ENCODE data around the gene RPL39.

DNA sequence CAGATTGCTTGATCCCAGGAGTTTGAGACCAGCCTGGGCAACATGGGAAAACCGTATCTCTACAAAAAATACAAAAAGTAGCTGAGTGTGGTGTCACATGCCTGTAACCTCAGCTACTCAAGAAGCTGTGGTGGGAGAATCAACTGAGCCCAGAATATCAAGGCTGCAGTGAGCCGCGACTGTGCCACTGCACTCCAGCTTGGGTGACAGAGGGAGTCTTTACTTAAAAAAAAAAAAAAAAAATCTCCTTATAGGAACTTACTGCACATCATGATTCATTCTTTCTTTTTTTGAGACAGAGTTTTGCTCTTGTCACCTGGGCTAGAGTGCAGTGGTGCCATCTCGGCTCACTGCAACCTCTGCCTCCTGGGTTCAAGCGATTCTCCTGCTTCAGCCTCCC, 37.0 kb upstream of the RPL39 start:
- TF ChIP-seq, protein P1, sequence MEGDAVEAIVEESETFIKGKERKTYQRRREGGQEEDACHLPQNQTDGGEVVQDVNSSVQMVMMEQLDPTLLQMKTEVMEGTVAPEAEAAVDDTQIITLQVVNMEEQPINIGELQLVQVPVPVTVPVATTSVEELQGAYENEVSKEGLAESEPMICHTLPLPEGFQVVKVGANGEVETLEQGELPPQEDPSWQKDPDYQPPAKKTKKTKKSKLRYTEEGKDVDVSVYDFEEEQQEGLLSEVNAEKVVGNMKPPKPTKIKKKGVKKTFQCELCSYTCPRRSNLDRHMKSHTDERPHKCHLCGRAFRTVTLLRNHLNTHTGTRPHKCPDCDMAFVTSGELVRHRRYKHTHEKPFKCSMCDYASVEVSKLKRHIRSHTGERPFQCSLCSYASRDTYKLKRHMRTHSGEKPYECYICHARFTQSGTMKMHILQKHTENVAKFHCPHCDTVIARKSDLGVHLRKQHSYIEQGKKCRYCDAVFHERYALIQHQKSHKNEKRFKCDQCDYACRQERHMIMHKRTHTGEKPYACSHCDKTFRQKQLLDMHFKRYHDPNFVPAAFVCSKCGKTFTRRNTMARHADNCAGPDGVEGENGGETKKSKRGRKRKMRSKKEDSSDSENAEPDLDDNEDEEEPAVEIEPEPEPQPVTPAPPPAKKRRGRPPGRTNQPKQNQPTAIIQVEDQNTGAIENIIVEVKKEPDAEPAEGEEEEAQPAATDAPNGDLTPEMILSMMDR (IDR thresholded peaks at IDR 0.05; ENCODE audit: insufficient read depth, low read length): no peak
- TF ChIP-seq, protein P2, sequence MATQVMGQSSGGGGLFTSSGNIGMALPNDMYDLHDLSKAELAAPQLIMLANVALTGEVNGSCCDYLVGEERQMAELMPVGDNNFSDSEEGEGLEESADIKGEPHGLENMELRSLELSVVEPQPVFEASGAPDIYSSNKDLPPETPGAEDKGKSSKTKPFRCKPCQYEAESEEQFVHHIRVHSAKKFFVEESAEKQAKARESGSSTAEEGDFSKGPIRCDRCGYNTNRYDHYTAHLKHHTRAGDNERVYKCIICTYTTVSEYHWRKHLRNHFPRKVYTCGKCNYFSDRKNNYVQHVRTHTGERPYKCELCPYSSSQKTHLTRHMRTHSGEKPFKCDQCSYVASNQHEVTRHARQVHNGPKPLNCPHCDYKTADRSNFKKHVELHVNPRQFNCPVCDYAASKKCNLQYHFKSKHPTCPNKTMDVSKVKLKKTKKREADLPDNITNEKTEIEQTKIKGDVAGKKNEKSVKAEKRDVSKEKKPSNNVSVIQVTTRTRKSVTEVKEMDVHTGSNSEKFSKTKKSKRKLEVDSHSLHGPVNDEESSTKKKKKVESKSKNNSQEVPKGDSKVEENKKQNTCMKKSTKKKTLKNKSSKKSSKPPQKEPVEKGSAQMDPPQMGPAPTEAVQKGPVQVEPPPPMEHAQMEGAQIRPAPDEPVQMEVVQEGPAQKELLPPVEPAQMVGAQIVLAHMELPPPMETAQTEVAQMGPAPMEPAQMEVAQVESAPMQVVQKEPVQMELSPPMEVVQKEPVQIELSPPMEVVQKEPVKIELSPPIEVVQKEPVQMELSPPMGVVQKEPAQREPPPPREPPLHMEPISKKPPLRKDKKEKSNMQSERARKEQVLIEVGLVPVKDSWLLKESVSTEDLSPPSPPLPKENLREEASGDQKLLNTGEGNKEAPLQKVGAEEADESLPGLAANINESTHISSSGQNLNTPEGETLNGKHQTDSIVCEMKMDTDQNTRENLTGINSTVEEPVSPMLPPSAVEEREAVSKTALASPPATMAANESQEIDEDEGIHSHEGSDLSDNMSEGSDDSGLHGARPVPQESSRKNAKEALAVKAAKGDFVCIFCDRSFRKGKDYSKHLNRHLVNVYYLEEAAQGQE (IDR thresholded peaks at IDR 0.05; ENCODE audit: insufficient replicate concordance, low read depth): no peak
